DMS53 treated with DMSO at 0.1 percent for 48 hours (cell line): ENCODE measurements around the gene CLDN15.
A peak's percentile ranks its signal among the peaks of the same experiment; 100 is the strongest.
"Not testable (repeated sequence)": the region's sequence is repeated elsewhere in the genome, so short reads cannot be mapped to it uniquely, and the experiment has no call there.

Source experiments
- DNase-seq: peaks from one replicate; lab custom pipeline; 2025; ENCODE audit not compliant: unreplicated experiment; lab: John Stamatoyannopoulos, UW

CLDN15 gene

GRCh38 chr7:101237206-101238067, at the start of gene CLDN15:
CLDN15 (minus strand) TSS chr7:101237802; CDS start chr7:101237581, 221 bp downstream.
- no peak for DNase-seq

GRCh38 chr7:101287032-101287431, 49.4 kb upstream of the CLDN15 start:
- DNase-seq: no peak

GRCh38 chr7:101285880-101286279, 48.3 kb upstream of the CLDN15 start:
- not testable (repeated sequence) for DNase-seq

GRCh38 chr7:101285171-101285570, 47.6 kb upstream of the CLDN15 start:
- DNase-seq: no peak

GRCh38 chr7:101280912-101281311, 43.3 kb upstream of the CLDN15 start:
- not testable (repeated sequence) for DNase-seq

- no peak for DNase-seq
These were observed 41.1 kb upstream of the CLDN15 start for GRCh38 chr7:101278461-101279292.

GRCh38 chr7:101277155-101277554, 39.6 kb upstream of the CLDN15 start:
- DNase-seq: no peak

GRCh38 chr7:101273206-101273605, 35.6 kb upstream of the CLDN15 start:
- no peak for DNase-seq

GRCh38 chr7:101271021-101271420, 33.4 kb upstream of the CLDN15 start:
- DNase-seq: no peak

GRCh38 chr7:101269664-101270063, 32.1 kb upstream of the CLDN15 start:
- DNase-seq: no peak

GRCh38 chr7:101265622-101266516, 28.3 kb upstream of the CLDN15 start:
- no peak for DNase-seq

- not testable (repeated sequence) for DNase-seq
These were observed 26.6 kb upstream of the CLDN15 start for GRCh38 chr7:101264102-101264706.

- no peak for DNase-seq
These were observed 20.7 kb upstream of the CLDN15 start for GRCh38 chr7:101258243-101258731.

GRCh38 chr7:101255796-101256195, 18.2 kb upstream of the CLDN15 start:
- no peak for DNase-seq

GRCh38 chr7:101253199-101253598, 15.6 kb upstream of the CLDN15 start:
- not testable (repeated sequence) for DNase-seq

GRCh38 chr7:101251871-101252659, 14.5 kb upstream of the CLDN15 start:
- peak; percentile 96 for DNase-seq

GRCh38 chr7:101250324-101250723, 12.7 kb upstream of the CLDN15 start:
- no peak for DNase-seq

GRCh38 chr7:101248276-101248675, 10.7 kb upstream of the CLDN15 start:
- no peak for DNase-seq

- no peak for DNase-seq
These were observed 7.6 kb upstream of the CLDN15 start for GRCh38 chr7:101245147-101245668.
